H1 (cell line): Measurements from ENCODE around the gene PTGIR. TPM values are rescaled to one million over a fixed set of nuclear protein-coding genes. Genes with fewer than 3 reads are reported as not detected.

Experiments used
- CTCF ChIA-PET: fragments of 300-600 bp; sonication (Branson Sonifier 250); formaldehyde crosslinking; loops from one replicate; lab custom pipeline; 2021; ENCODE audit not compliant: partially characterized antibody; lab: Charles Lee
- POLR2A ChIA-PET: fragments of 300-600 bp; sonication (Branson Sonifier 250); formaldehyde crosslinking; loops from one replicate; lab custom pipeline; 2021; ENCODE audit warnings: inconsistent platforms; ENCODE audit not compliant: partially characterized antibody; lab: Charles Lee
- DNase-seq, 2 experiments: peaks; one replicate each; pipeline versions ENCODE4 v3.0.0 to v3.0.0-alpha.2; 2010 to 2022; ENCODE audit warnings: low spot score in 2 of 2, low read depth in 1 of 2, mixed read lengths in 1 of 2
- FAIRE-seq: peaks from 2 replicates; lab custom pipeline; 2011; peaks lifted over from hg19 to GRCh38; lab: Jason Lieb, UNC
- H2AFZ ChIP-seq: 2 replicates; pipeline ENCODE4 v1.8.1; 2012; ENCODE audit warnings: low read length, inconsistent platforms
- H2AK5ac ChIP-seq: 2 replicates; pipeline ENCODE4 v1.6.1; 2013; ENCODE audit warnings: low read depth, low read length
- H2BK120ac ChIP-seq: replicated peaks from 2 replicates; pipeline ENCODE3; 2013; ENCODE audit warnings: low read depth, low read length, inconsistent platforms
- H2BK12ac ChIP-seq: 2 replicates; pipeline ENCODE4 v1.6.1; 2013; ENCODE audit warnings: low read depth, low read length
- H2BK15ac ChIP-seq: 2 replicates; pipeline ENCODE4 v1.6.1; 2013; ENCODE audit warnings: low read length
- H2BK20ac ChIP-seq: 2 replicates; pipeline ENCODE4 v1.6.1; 2013; ENCODE audit warnings: low read length
- H2BK5ac ChIP-seq: 2 replicates; pipeline ENCODE4 v1.6.1; 2013; ENCODE audit warnings: low read depth, low read length
- H3K14ac ChIP-seq: 2 replicates; pipeline ENCODE4 v1.6.1; 2013; ENCODE audit warnings: inconsistent platforms; ENCODE audit not compliant: insufficient read length
- H3K18ac ChIP-seq: 2 replicates; pipeline ENCODE4 v1.6.1; 2013; ENCODE audit warnings: low read length; ENCODE audit errors: extremely low read depth
- H3K23ac ChIP-seq: 2 replicates; pipeline ENCODE4 v1.6.1; 2013; ENCODE audit warnings: inconsistent platforms; ENCODE audit not compliant: insufficient read length
- H3K23me2 ChIP-seq: 2 replicates; pipeline ENCODE4 v1.6.1; 2013; ENCODE audit warnings: low read depth, low read length
- H3K27ac ChIP-seq: 2 replicates; pipeline ENCODE4 v1.6.1; 2011; ENCODE audit warnings: low read depth, low read length, inconsistent platforms
- H3K27me3 ChIP-seq, 4 experiments: replicated peaks in 1 of 4; 1 replicate in 1 of 4; 2 replicates in 3 of 4; pipeline versions ENCODE4 v1.6.1 to v1.8.1; 2011 to 2013; ENCODE audit warnings: low read length in 3 of 4, mild to moderate bottlenecking in 3 of 4, inconsistent platforms in 2 of 4, mixed read lengths in 2 of 4, moderate library complexity in 1 of 4; ENCODE audit not compliant: control insufficient read depth in 3 of 4, insufficient read depth in 3 of 4; ENCODE audit errors: extremely low read depth in 1 of 4
- H3K36me3 ChIP-seq, 4 experiments: 2 replicates each; pipeline versions ENCODE4 v1.6.1 to v1.8.1; 2011 to 2013; ENCODE audit warnings: mild to moderate bottlenecking in 4 of 4, low read length in 3 of 4, moderate library complexity in 2 of 4, control low read depth in 1 of 4, inconsistent platforms in 1 of 4; ENCODE audit not compliant: insufficient read depth in 4 of 4, control insufficient read depth in 2 of 4
- H3K4ac ChIP-seq: replicated peaks from 2 replicates; pipeline ENCODE3; 2013; ENCODE audit warnings: low read length, low read depth, mixed read lengths, inconsistent platforms; ENCODE audit not compliant: insufficient read length
- H3K4me1 ChIP-seq, 4 experiments: replicated peaks in 1 of 4; 1 replicate in 1 of 4; 2 replicates in 3 of 4; pipeline versions ENCODE4 v1.6.1 to v1.8.1; 2011 to 2013; ENCODE audit warnings: low read length in 3 of 4, inconsistent platforms in 2 of 4, mixed read lengths in 1 of 4; ENCODE audit not compliant: insufficient read depth in 4 of 4, control insufficient read depth in 3 of 4
- H3K4me2 ChIP-seq, 2 experiments: 2 replicates each; pipeline versions ENCODE4 v1.6.1 to v1.8.1; 2011 to 2013; ENCODE audit warnings: low read depth in 2 of 2, low read length in 2 of 2, control low read depth in 1 of 2, inconsistent platforms in 1 of 2, mild to moderate bottlenecking in 1 of 2; ENCODE audit not compliant: insufficient read depth in 1 of 2
- H3K4me3 ChIP-seq, 4 experiments: fragments of 200-600, 300-600 bp in 1 of 4; sonication (generic), shearing (Covaris generic), sonication (Bioruptor Twin) in 1 of 4; 2 replicates each; pipeline versions ENCODE4 v1.5.1 to v1.8.1; 2011 to 2016; ENCODE audit warnings: low read length in 4 of 4, low read depth in 3 of 4, control low read depth in 2 of 4, inconsistent platforms in 2 of 4, mild to moderate bottlenecking in 2 of 4, mixed read lengths in 1 of 4, moderate library complexity in 1 of 4; ENCODE audit not compliant: insufficient read depth in 2 of 4; ENCODE audit errors: extremely low read depth in 1 of 4
- H3K56ac ChIP-seq: replicated peaks from 2 replicates; pipeline ENCODE3; 2013; ENCODE audit warnings: low read depth, mild to moderate bottlenecking, mixed read lengths, low read length, inconsistent platforms; ENCODE audit not compliant: insufficient read length
- H3K79me1 ChIP-seq: 2 replicates; pipeline ENCODE4 v1.6.1; 2013; ENCODE audit warnings: low read depth, low read length, control low read depth
- H3K79me2 ChIP-seq, 2 experiments: 2 replicates each; pipeline versions ENCODE4 v1.6.1 to v1.8.1; 2012 to 2013; ENCODE audit warnings: low read length in 2 of 2, mild to moderate bottlenecking in 2 of 2, inconsistent platforms in 1 of 2; ENCODE audit not compliant: insufficient read depth in 2 of 2, control insufficient read depth in 1 of 2
- H3K9ac ChIP-seq, 4 experiments: replicated peaks in 1 of 4; 1 replicate in 1 of 4; 2 replicates in 3 of 4; pipeline versions ENCODE4 v1.6.1 to v1.8.1; 2011 to 2013; ENCODE audit warnings: low read depth in 3 of 4, low read length in 3 of 4, control low read depth in 2 of 4, mild to moderate bottlenecking in 2 of 4, moderate library complexity in 2 of 4, inconsistent platforms in 1 of 4; ENCODE audit errors: extremely low read depth in 1 of 4
- H3K9me3 ChIP-seq, 2 experiments: 2 replicates each; pipeline versions ENCODE4 v1.6.1 to v1.8.1; 2012 to 2013; ENCODE audit warnings: mild to moderate bottlenecking in 2 of 2, moderate library complexity in 2 of 2, control low read depth in 1 of 2, inconsistent platforms in 1 of 2, low read depth in 1 of 2, low read length in 1 of 2, mixed read lengths in 1 of 2; ENCODE audit not compliant: insufficient read depth in 2 of 2
- H4K20me1 ChIP-seq, 2 experiments: replicated peaks in 1 of 2; 2 replicates each; pipeline versions ENCODE3 to v1.8.1; 2011 to 2013; ENCODE audit warnings: inconsistent platforms in 2 of 2, low read length in 2 of 2, mild to moderate bottlenecking in 1 of 2; ENCODE audit not compliant: insufficient read depth in 2 of 2, control insufficient read depth in 1 of 2
- H4K5ac ChIP-seq: 2 replicates; pipeline ENCODE4 v1.6.1; 2013; ENCODE audit warnings: low read length, low read depth, mixed read lengths, inconsistent platforms; ENCODE audit not compliant: insufficient read length
- H4K8ac ChIP-seq: 2 replicates; pipeline ENCODE4 v1.8.0; 2013; ENCODE audit warnings: mild to moderate bottlenecking, moderate library complexity, low read length, inconsistent platforms; ENCODE audit not compliant: insufficient read depth; ENCODE audit errors: extremely low read depth
- H4K91ac ChIP-seq: replicated peaks from 2 replicates; pipeline ENCODE3; 2013; ENCODE audit warnings: low read length, mixed read lengths, inconsistent platforms; ENCODE audit not compliant: insufficient read length
- CTBP2 ChIP-seq: IDR thresholded peaks from 2 replicates; pipeline ENCODE4 v1.7.0; 2011; ENCODE audit warnings: borderline replicate concordance, mild to moderate bottlenecking, moderate library complexity, mixed read lengths, low read length; ENCODE audit not compliant: insufficient read depth, insufficient read length
- EZH2 ChIP-seq: fragments of 200-600 bp; sonication (generic); IDR thresholded peaks from 2 replicates; pipeline ENCODE4 v1.7.1; 2012; ENCODE audit warnings: low read depth, mild to moderate bottlenecking, moderate library complexity, low read length, inconsistent platforms; ENCODE audit not compliant: severe bottlenecking
- GTF2F1 ChIP-seq: IDR thresholded peaks from 2 replicates; pipeline ENCODE4 v1.6.1; 2012; ENCODE audit warnings: low read depth, low read length, improper control_type of control experiment, borderline replicate concordance
- JUN ChIP-seq: IDR thresholded peaks from 2 replicates; pipeline ENCODE4 v1.6.1; 2011; ENCODE audit warnings: low read depth, mild to moderate bottlenecking, improper control_type of control experiment, low read length
- KDM4A ChIP-seq: IDR thresholded peaks from one replicate; pipeline ENCODE4 v1.7.1; 2012; ENCODE audit warnings: low read depth, mild to moderate bottlenecking, moderate library complexity, low read length, inconsistent platforms; ENCODE audit not compliant: severe bottlenecking
- MAX ChIP-seq: IDR thresholded peaks from 2 replicates; pipeline ENCODE4 v1.6.1; 2012; ENCODE audit warnings: inconsistent platforms
- NRF1 ChIP-seq: IDR thresholded peaks from 2 replicates; pipeline ENCODE4 v1.6.1; 2011; ENCODE audit warnings: mild to moderate bottlenecking, low read depth, low read length, improper control_type of control experiment
- POU5F1 ChIP-seq: IDR thresholded peaks from 2 replicates; pipeline ENCODE4 v1.6.1; 2011; ENCODE audit warnings: low read depth, mild to moderate bottlenecking, low read length, moderate library complexity
- RBBP5 ChIP-seq: IDR thresholded peaks from 2 replicates; pipeline ENCODE4 v1.7.1; 2012; ENCODE audit warnings: low read depth, mild to moderate bottlenecking, inconsistent platforms, low read length, moderate library complexity, borderline replicate concordance
- SAP30 ChIP-seq: fragments of 300-600 bp; sonication (generic); IDR thresholded peaks from 2 replicates; pipeline ENCODE4 v1.7.1; 2012; ENCODE audit warnings: low read length, moderate library complexity, mild to moderate bottlenecking, inconsistent platforms; ENCODE audit not compliant: insufficient read depth, insufficient replicate concordance
- SIN3A ChIP-seq, 2 experiments: IDR thresholded peaks in 1 of 2; conservative IDR thresholded peaks in 1 of 2; 2 replicates each; pipeline ENCODE4 v1.6.1; 2011 to 2012; ENCODE audit warnings: low read length in 2 of 2, improper control_type of control experiment in 1 of 2, low read depth in 1 of 2, mild to moderate bottlenecking in 1 of 2
- SRF ChIP-seq: IDR thresholded peaks from 2 replicates; pipeline ENCODE4 v1.6.1; 2011; ENCODE audit warnings: mild to moderate bottlenecking, low read depth, low read length, moderate library complexity
- ZNF274 ChIP-seq: IDR thresholded peaks from 2 replicates; pipeline ENCODE4 v1.7.0; 2012; ENCODE audit warnings: low read length, borderline replicate concordance; ENCODE audit errors: extremely low read depth
- WGBS, 2 experiments: shearing (Covaris generic) in 1 of 2; methylation state at CpG; one replicate each; pipeline versions ENCODE4 v1.1.6 to v1.1.7; 2013 to 2015; ENCODE audit warnings: low lambda C conversion rate in 2 of 2, mixed read lengths in 2 of 2, inconsistent platforms in 1 of 2, low coverage in 1 of 2, missing lambda C conversion rate in 1 of 2; ENCODE audit not compliant: insufficient replicate concordance in 2 of 2, insufficient coverage in 1 of 2, insufficient read length in 1 of 2; ENCODE audit errors: extremely low coverage in 1 of 2, missing lambda C conversion rate in 1 of 2; 5-methylcytosine and 5-hydroxymethylcytosine counted together
- polyA plus RNA-seq, 7 experiments: library from polyadenylated mRNA; depleted of rRNA in 3 of 7; stranded (reverse) in 5 of 7; unstranded in 2 of 7; fragments of >200 nt in 5 of 7; fragments of 200-250 nt in 2 of 7; gene quantifications; 1 replicate in 5 of 7; 2 replicates in 1 of 7; 4 replicates in 1 of 7; pipeline versions ENCODE4 v1.2.1 to v1.2.3, GENCODE V29; 2011 to 2013; ENCODE audit warnings: missing spikeins in 2 of 7, mixed read lengths in 2 of 7
- total RNA-seq: library from RNA; stranded (reverse); fragmentation: NEBNext Ultra II Directional; extraction: Animal tissue kit (Norgen Biotek cat#: 25700); gene quantifications from 2 replicates; pipeline ENCODE4 v1.2.1, GENCODE V29; 2021

PTGIR gene
- total and polyA plus RNA-seq, 2 of the 8 experiments (the other 6 are each of a cell fraction or from before 2014, with no cell fraction given): 0.15 TPM; not detected in 1

GRCh38 chr19:46620716-46621115, 4.2 kb downstream of the PTGIR start:
- H2BK15ac ChIP-seq: no peak overlapping the region
- H3K4ac ChIP-seq: no peak overlapping the region
- H2AFZ ChIP-seq: 0 out of 2 replicates have a peak overlapping the region, but pooled peaks have one; percentile 73
- DNase-seq (no peak), FAIRE-seq (no peak)
- H2BK120ac ChIP-seq: no peak overlapping the region
- H3K9ac ChIP-seq: no peak overlapping the region
- no peaks in the 10 kb centered on the region for H3K36me3 ChIP-seq
- 82% methylated on average over 6 of the region's 6 CpGs; no CpG with 5 or more reads in 1 of the 2 experiments for WGBS, 2 experiments
- peaks cover 0 to 10% (median 4%) of the 10 kb centered on the region in 4 experiments; a peak in 4 of 7 replicates for H3K4me1 ChIP-seq
- H4K91ac ChIP-seq: no peak overlapping the region
- ChIA-PET POLR2A (interaction anchor here (1.1 to 2.6 kb wide), 4 partner anchors 9 to 20 kb away, joined by 3 to 10 read pairs (median 6); no protein-coding TSS in a partner anchor), CTCF (interaction anchor here (0.6 to 15.6 kb wide), 13 partner anchors 4 to 608 kb away, joined by 3 to 341 read pairs (median 6); partner anchors contain the start of genes DACT3 and PTGIR)
- no peak overlapping the region for H2BK20ac ChIP-seq
- no peak overlapping the region for H3K23ac ChIP-seq
- H3K14ac ChIP-seq: no peak overlapping the region
- no peaks in the 10 kb centered on the region for H3K27me3 ChIP-seq
- no peak overlapping the region for H4K8ac ChIP-seq
- no peak overlapping the region for H2BK5ac ChIP-seq
- no peaks in the 10 kb centered on the region for H3K23me2 ChIP-seq
- H2BK12ac ChIP-seq: no peak overlapping the region
- H4K5ac ChIP-seq: no peak overlapping the region
- no peaks in the 10 kb centered on the region for H3K79me1 ChIP-seq
- no peak overlapping the region for H3K56ac ChIP-seq
- H2AK5ac ChIP-seq: no peak overlapping the region
- no peak overlapping the region for H3K4me3 ChIP-seq
- H3K79me2 ChIP-seq: no peaks in the 10 kb centered on the region
- no peaks in the 10 kb centered on the region for H3K9me3 ChIP-seq
- H3K4me2 ChIP-seq: 0 out of 4 replicates have a peak overlapping the region, but pooled peaks of 1 of the 2 experiments have one; percentile 6
- no peak overlapping the region for H3K27ac ChIP-seq
- H3K18ac ChIP-seq: no peak overlapping the region
- no peaks in the 10 kb centered on the region for H4K20me1 ChIP-seq
- no peak for TF ChIP-seq MAX
- no peak for TF ChIP-seq SAP30
- no peak for TF ChIP-seq CTBP2
- no peak for TF ChIP-seq KDM4A
- no peak for TF ChIP-seq RBBP5
- no peak for TF ChIP-seq GTF2F1
- TF ChIP-seq SRF: no peak
- no peak for TF ChIP-seq NRF1
- TF ChIP-seq SIN3A (conservative IDR thresholded peaks at IDR 0.05 in 1 of 2, IDR thresholded peaks at IDR 0.05 in 1 of 2; ENCODE audit: low read depth in 1 of 2, low read length in 2 of 2): no peak
- TF ChIP-seq JUN: no peak
- no peak for TF ChIP-seq POU5F1
- no peak for TF ChIP-seq ZNF274
- no peak for TF ChIP-seq EZH2
